K562 (cell line): Measurements from ENCODE around the gene PPL. TPM values are rescaled to one million over a fixed set of nuclear protein-coding genes. Genes with fewer than 3 reads are reported as not detected.
A peak's percentile ranks its signal among the peaks of the same experiment; 100 is the strongest.

Experiments used
- ATAC-seq: fragments of 200-7000 bp; cut with Tn5 transposase; 3 replicates; pipeline ENCODE4 v1.9.1; 2020; ENCODE audit warnings: moderate library complexity
- BruUV-seq: library from RNA; stranded (reverse); fragments of 400-500 nt; replicated peaks from 2 replicates; lab custom pipeline; 2021; lab: Mats Ljungman, UMichigan
- CTCF ChIA-PET: fragments of 300-600 bp; formaldehyde crosslinking; extraction: SDS; loops from one replicate; lab custom pipeline; 2021; ENCODE audit warnings: low intra/inter-chr PET ratio; lab: Yijun Ruan, JAX
- POLR2A ChIA-PET: fragments of 300-600, 350-650 bp; sonication (Branson Sonifier 250); formaldehyde crosslinking; extraction: SDS; loops from one replicate; lab custom pipeline; 2021; ENCODE audit warnings: antibody characterized with exemption, inconsistent platforms; lab: Yijun Ruan, JAX
- DNase-seq, 4 experiments: peaks; one replicate each; pipeline versions ENCODE4 v3.0.0 to v3.0.0-alpha.2; 2011 to 2018; ENCODE audit warnings: low spot score in 3 of 4, mixed read lengths in 3 of 4; ENCODE audit errors: extremely low read depth in 1 of 4
- FAIRE-seq: peaks from 2 replicates; lab custom pipeline; 2011; peaks lifted over from hg19 to GRCh38; lab: Jason Lieb, UNC
- H2AFZ ChIP-seq: 2 replicates; pipeline ENCODE4 v1.6.0; 2011; ENCODE audit warnings: low read depth, low read length, control low read depth, inconsistent platforms
- H3K27ac ChIP-seq: fragments of 200-600 bp; 3 replicates; pipeline ENCODE4 v1.8.0; 2011; ENCODE audit warnings: low read depth, mild to moderate bottlenecking, control low read depth, inconsistent platforms, low read length, moderate library complexity, mixed read lengths; ENCODE audit errors: extremely low read depth
- H3K27me3 ChIP-seq, 2 experiments: fragments of 300-600 bp in 1 of 2; 2 replicates in 1 of 2; 3 replicates in 1 of 2; pipeline versions ENCODE4 v1.6.0 to v1.8.0; 2011; ENCODE audit warnings: inconsistent platforms in 2 of 2, low read length in 2 of 2, mild to moderate bottlenecking in 1 of 2, mixed read lengths in 1 of 2, moderate library complexity in 1 of 2; ENCODE audit not compliant: control insufficient read depth in 2 of 2, insufficient read depth in 2 of 2
- H3K36me3 ChIP-seq: fragments of 300-600 bp; 3 replicates; pipeline ENCODE4 v1.8.0; 2011; ENCODE audit warnings: mild to moderate bottlenecking, low read length, inconsistent platforms; ENCODE audit not compliant: control insufficient read depth, insufficient read depth
- H3K4me1 ChIP-seq, 2 experiments: fragments of 200-600 bp in 1 of 2; replicated peaks in 1 of 2; 2 replicates in 1 of 2; 3 replicates in 1 of 2; pipeline versions ENCODE4 v1.5.1 to v1.8.0; 2011; ENCODE audit warnings: inconsistent platforms in 2 of 2, low read length in 2 of 2, mild to moderate bottlenecking in 1 of 2, mixed read lengths in 1 of 2, moderate library complexity in 1 of 2; ENCODE audit not compliant: control insufficient read depth in 2 of 2, insufficient read depth in 2 of 2
- H3K4me2 ChIP-seq: 2 replicates; pipeline ENCODE4 v1.6.1; 2011; ENCODE audit warnings: low read length, control low read depth, inconsistent platforms, mixed read lengths; ENCODE audit not compliant: insufficient read depth
- H3K4me3 ChIP-seq: fragments of 200-600 bp; sonication (generic), shearing (Covaris generic); 2 replicates; pipeline ENCODE4 v1.5.1; 2016; ENCODE audit warnings: control low read depth, inconsistent platforms
- H3K79me2 ChIP-seq: fragments of 200-600 bp; 3 replicates; pipeline ENCODE4 v1.8.0; 2011; ENCODE audit warnings: low read length, inconsistent platforms; ENCODE audit not compliant: control insufficient read depth, insufficient read depth
- H3K9ac ChIP-seq, 2 experiments: 2 replicates each; pipeline versions ENCODE4 v1.6.0 to v1.6.1; 2011; ENCODE audit warnings: low read depth in 2 of 2, low read length in 2 of 2, control low read depth in 1 of 2, inconsistent platforms in 1 of 2, mild to moderate bottlenecking in 1 of 2, mixed read lengths in 1 of 2; ENCODE audit not compliant: insufficient read depth in 1 of 2
- H3K9me1 ChIP-seq: one replicate; pipeline ENCODE4 v1.6.0; 2011; ENCODE audit warnings: inconsistent platforms, mild to moderate bottlenecking, low read length, moderate library complexity; ENCODE audit not compliant: control insufficient read depth, insufficient read depth
- H3K9me3 ChIP-seq: replicated peaks from 2 replicates; pipeline ENCODE4 v1.5.1; 2011; ENCODE audit warnings: low read depth, low read length, inconsistent platforms; ENCODE audit not compliant: control insufficient read depth, insufficient read depth
- H4K20me1 ChIP-seq: replicated peaks from 2 replicates; pipeline ENCODE4 v1.6.1; 2011; ENCODE audit warnings: low read length, inconsistent platforms, mixed read lengths; ENCODE audit not compliant: control insufficient read depth, insufficient read depth
- MAFF ChIP-seq: IDR thresholded peaks from 2 replicates; pipeline ENCODE4 v1.6.1; 2012; ENCODE audit warnings: low read length, improper control_type of control experiment
- MCM5 ChIP-seq: fragments of 450-650 bp; IDR thresholded peaks from 2 replicates; pipeline ENCODE4 v1.6.1; 2016; ENCODE audit warnings: low read depth
- SPI1 ChIP-seq: IDR thresholded peaks from 2 replicates; pipeline ENCODE4 v1.6.1; 2011; ENCODE audit warnings: low read depth, low read length, control low read depth, borderline replicate concordance
- TOE1 ChIP-seq, 2 experiments: fragments of 450-650 bp in 1 of 2; sonication (generic) in 1 of 2; formaldehyde crosslinking in 1 of 2; IDR thresholded peaks; 2 replicates each; pipeline versions ENCODE4 v1.7.1 to v1.8.0; 2016 to 2022; ENCODE audit warnings: borderline replicate concordance in 2 of 2, mild to moderate bottlenecking in 2 of 2, antibody characterized with exemption in 1 of 2, inconsistent platforms in 1 of 2, low read depth in 1 of 2, missing genetic modification reagents in 1 of 2, moderate library complexity in 1 of 2
- ZNF316 ChIP-seq: fragments of 450-650 bp; IDR thresholded peaks from 2 replicates; pipeline ENCODE4 v1.6.1; 2016
- WGBS: fragments of 100-300 bp; shearing (Covaris generic); methylation state at CpG from one replicate; pipeline ENCODE4 v1.1.6; 2016; ENCODE audit warnings: low coverage, mixed read lengths; ENCODE audit not compliant: insufficient coverage; ENCODE audit errors: missing lambda C conversion rate; 5-methylcytosine and 5-hydroxymethylcytosine counted together
- in situ Hi-C: fragments of 300-500 bp; cut with MboI; formaldehyde crosslinking; loops from 4 replicates; pipeline ENCODE4 v1.15.0; 2018; ENCODE audit warnings: inconsistent platforms, mixed read lengths
- intact Hi-C: fragments of 100-400 bp; cut with micrococcal nuclease; formaldehyde crosslinking; loops from 2 replicates; pipeline ENCODE4 v1.14.2; 2022
- polyA plus RNA-seq, 8 experiments: library from polyadenylated mRNA; depleted of rRNA in 4 of 8; stranded (reverse) in 5 of 8; unstranded in 3 of 8; fragments of >200 nt; fragmentation: Nextera tagmentation in 2 of 8; fragmentation: Illumina TruSeq in 1 of 8; extraction: Ambion mirVana in 2 of 8; extraction: Trizol in 1 of 8; gene quantifications; 2 replicates each; pipeline versions ENCODE4 v1.2.1 to v1.2.3, GENCODE V29; 2011 to 2014; ENCODE audit warnings: inconsistent platforms in 1 of 8, missing spikeins in 1 of 8
- total RNA-seq, 7 experiments: library from RNA; depleted of rRNA in 6 of 7; stranded (reverse); fragments of >200 nt in 6 of 7; fragmentation: Illumina TruSeq in 2 of 7; extraction: Trizol in 2 of 7; gene quantifications; 2 replicates each; pipeline versions ENCODE4 v1.2.1 to v1.2.3, GENCODE V29; 2011 to 2021; ENCODE audit warnings: low replicate concordance in 1 of 7

Gene PPL
- total and polyA plus RNA-seq, 9 of the 15 experiments (the other 6 are each of a cell fraction or from before 2014, with no cell fraction given), result 0.01 to 0.15 (median 0.07) TPM; not detected in 3

- Histone ChIP-seq H3K4me2 (no peak overlapping the region), H3K9me1 (no peaks in the 10 kb centered on the region), H3K79me2 (no peaks in the 10 kb centered on the region), H2AFZ (no peak overlapping the region), H3K4me3 (no peak overlapping the region), H3K36me3 (no peaks in the 10 kb centered on the region), H3K9ac (no peak overlapping the region), H3K4me1 (peaks cover 0 to 8% of the 10 kb centered on the region in 2 experiments; a peak in 3 of 5 replicates), H3K27me3 (peaks cover 15 to 29% of the 10 kb centered on the region in 2 experiments; a peak in 3 of 5 replicates), H3K9me3 (no peaks in the 10 kb centered on the region), H4K20me1 (0 out of 2 replicates have a peak, but pooled peaks cover 7% of the 10 kb centered on the region), H3K27ac (no peak overlapping the region)
- in situ Hi-C loops (no loop called here), intact Hi-C loops (no loop called here)
- no peak for FAIRE-seq
- 0% methylated on average over 2 of the region's 2 CpGs for WGBS
- no TSS peak for BruUV-seq
- ChIA-PET POLR2A (interaction anchor here (0.7 kb wide), 1 partner anchor 1665 kb away, joined by 3 read pairs; no protein-coding TSS in a partner anchor), CTCF (no interaction called here)
- DNase-seq, result no peak
- no peak for TF ChIP-seq TOE1 (IDR thresholded peaks at IDR 0.05; ENCODE audit: borderline replicate concordance)
- TF ChIP-seq TOE1 (CRISPR knock-in tag; IDR thresholded peaks at IDR 0.05; ENCODE audit: borderline replicate concordance, low read depth), result no peak
- TF ChIP-seq SPI1, result 0 out of 2 replicates have a peak, but pooled peaks have one; percentile 49
- no peak for ATAC-seq
These were observed 39.1 kb upstream of the PPL start for GRCh38 chr16:4976079-4976478.

- ATAC-seq (no peak), DNase-seq (no peak), FAIRE-seq (no peak)
- Histone ChIP-seq H3K4me3 (no peak overlapping the region), H3K79me2 (no peaks in the 10 kb centered on the region), H3K9me3 (no peaks in the 10 kb centered on the region), H3K9me1 (no peaks in the 10 kb centered on the region), H3K27ac (no peak overlapping the region), H3K4me1 (no peaks in the 10 kb centered on the region), H3K9ac (no peak overlapping the region), H2AFZ (no peak overlapping the region), H4K20me1 (no peaks in the 10 kb centered on the region), H3K36me3 (no peaks in the 10 kb centered on the region), H3K27me3 (peaks cover 20 to 42% of the 10 kb centered on the region in 2 experiments; a peak in 4 of 5 replicates), H3K4me2 (no peak overlapping the region)
- no TSS peak for BruUV-seq
- WGBS, result 0% methylated on average over 7 of the region's 8 CpGs
- TF ChIP-seq ZNF316, result peak; percentile 42
- TF ChIP-seq MAFF, result peak; percentile 2; the same call in 1 of the 2 replicates
- TF ChIP-seq MCM5, result no peak
- ChIA-PET POLR2A (no interaction called here), CTCF (no interaction called here)
- in situ Hi-C loops, result no loop called here
- intact Hi-C loops, result no loop called here
These were observed 36.1 kb upstream of the PPL start for GRCh38 chr16:4972938-4973587.
